ENCODE measurements around the gene LYRM2.

LYRM2 gene

DNA sequence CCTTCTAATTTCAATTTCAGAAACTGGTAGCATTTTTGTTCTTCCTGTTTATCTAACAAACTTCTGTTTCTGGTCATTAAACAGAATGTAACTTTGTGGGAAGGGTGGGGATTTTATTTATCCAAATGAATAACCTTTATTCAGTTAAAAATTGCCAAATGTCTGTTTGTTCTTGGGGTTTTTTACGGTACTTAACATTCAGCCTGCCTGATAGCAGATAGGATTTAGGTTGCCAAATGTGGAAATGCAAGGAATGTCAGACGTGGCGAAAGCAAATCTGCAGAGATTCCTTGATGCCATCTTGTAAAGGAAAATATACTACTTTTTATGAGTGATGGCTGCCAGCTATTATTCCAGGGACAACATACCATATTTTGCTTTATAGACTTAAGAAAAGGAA lies 95.7 kb downstream of the LYRM2 start:
- H3K4me3 ChIP-seq (ENCODE audit: low read depth, low read length): no peak overlapping the region
- TF ChIP-seq, protein P1, sequence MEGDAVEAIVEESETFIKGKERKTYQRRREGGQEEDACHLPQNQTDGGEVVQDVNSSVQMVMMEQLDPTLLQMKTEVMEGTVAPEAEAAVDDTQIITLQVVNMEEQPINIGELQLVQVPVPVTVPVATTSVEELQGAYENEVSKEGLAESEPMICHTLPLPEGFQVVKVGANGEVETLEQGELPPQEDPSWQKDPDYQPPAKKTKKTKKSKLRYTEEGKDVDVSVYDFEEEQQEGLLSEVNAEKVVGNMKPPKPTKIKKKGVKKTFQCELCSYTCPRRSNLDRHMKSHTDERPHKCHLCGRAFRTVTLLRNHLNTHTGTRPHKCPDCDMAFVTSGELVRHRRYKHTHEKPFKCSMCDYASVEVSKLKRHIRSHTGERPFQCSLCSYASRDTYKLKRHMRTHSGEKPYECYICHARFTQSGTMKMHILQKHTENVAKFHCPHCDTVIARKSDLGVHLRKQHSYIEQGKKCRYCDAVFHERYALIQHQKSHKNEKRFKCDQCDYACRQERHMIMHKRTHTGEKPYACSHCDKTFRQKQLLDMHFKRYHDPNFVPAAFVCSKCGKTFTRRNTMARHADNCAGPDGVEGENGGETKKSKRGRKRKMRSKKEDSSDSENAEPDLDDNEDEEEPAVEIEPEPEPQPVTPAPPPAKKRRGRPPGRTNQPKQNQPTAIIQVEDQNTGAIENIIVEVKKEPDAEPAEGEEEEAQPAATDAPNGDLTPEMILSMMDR (IDR thresholded peaks at IDR 0.05; ENCODE audit: low read depth, low read length, missing control alignments): no peak
- DNase-seq (ENCODE audit: low read depth): no peak

DNA sequence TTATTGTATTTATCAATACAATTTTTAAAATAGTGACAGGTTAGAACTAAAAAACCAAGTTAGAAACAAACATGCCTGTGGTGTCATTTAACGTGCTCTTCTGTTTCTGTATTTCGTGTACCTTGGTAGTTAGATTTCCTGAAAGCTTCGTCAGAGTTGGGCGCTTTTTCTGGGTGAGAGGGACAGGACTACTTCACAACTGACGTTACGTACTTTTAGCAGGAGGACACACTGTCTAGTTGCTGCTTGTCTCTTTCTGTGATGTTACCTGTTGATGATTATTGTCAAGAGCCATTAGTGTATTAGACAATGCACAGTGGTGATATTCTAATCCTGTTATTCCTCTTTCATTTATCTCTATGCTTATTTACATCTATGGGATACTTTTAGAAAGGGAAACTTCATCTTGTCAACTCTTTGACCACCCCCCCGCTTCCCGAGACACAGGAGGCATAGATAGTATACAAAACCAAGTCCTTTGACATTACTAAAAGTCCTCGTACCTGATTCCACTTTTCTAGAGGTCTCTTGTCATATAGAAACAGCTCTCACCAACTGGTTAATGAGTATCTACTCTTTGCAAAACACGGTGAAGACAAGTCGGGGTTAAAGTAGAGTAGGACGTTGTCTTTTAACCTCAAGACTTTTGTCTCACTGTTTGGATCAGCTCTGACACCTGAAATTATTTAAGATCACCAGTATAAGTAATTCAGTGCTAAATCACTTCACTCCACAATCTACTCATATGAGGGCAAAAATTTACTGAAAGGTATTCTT lies 96.3 kb downstream of the LYRM2 start:
- TF ChIP-seq, protein P1 (IDR thresholded peaks at IDR 0.05; ENCODE audit: low read depth, low read length, missing control alignments): no peak
- DNase-seq (ENCODE audit: low read depth): no peak
- no peak overlapping the region for H3K4me3 ChIP-seq (ENCODE audit: low read depth, low read length)

DNA sequence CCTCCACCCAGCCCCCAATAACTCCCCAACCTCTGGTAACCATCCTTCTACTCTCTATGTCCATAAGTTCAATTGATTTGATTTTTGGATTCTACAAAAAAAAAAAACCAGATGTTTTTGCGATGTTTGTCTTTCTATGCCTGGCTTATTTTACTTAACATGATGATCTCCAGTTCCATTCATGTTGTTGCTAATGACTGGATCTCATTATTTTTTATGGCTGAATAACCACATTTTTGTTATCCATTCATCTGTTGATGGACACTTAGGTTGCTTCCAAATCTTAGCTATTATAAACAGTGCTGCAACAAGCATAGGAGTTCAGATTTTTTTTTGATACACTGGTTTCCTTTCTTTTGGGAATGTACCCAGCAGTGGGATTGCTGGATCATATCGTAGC lies 98.8 kb downstream of the LYRM2 start:
- TF ChIP-seq, protein P1 (IDR thresholded peaks at IDR 0.05; ENCODE audit: low read depth, low read length, missing control alignments): no peak
- no peak for DNase-seq (ENCODE audit: low read depth)
- H3K4me3 ChIP-seq (ENCODE audit: low read depth, low read length): no peak overlapping the region

DNA sequence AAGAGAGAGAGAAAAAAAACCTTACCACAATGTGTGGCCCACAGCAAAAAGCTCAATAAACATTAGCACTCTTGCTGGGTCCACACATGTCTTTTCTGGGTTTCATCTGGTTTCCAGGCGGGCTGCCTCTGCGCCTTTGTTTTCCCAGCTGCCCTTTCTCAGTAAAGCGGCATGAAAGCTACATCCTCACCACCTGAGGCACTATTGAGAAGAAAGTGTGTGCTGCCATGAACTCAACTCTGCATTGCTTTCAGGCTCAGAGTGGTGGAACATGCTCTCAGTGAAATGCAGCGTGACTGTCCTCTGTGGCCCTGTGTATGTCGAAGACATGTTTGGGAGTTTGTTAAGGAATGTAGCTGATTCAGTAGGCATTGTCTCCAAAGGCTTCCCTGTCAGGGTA lies 102.3 kb downstream of the LYRM2 start:
- TF ChIP-seq, protein P1 (IDR thresholded peaks at IDR 0.05; ENCODE audit: low read depth, low read length, missing control alignments): no peak
- DNase-seq (ENCODE audit: low read depth): no peak
- no peak overlapping the region for H3K4me3 ChIP-seq (ENCODE audit: low read depth, low read length)

DNA sequence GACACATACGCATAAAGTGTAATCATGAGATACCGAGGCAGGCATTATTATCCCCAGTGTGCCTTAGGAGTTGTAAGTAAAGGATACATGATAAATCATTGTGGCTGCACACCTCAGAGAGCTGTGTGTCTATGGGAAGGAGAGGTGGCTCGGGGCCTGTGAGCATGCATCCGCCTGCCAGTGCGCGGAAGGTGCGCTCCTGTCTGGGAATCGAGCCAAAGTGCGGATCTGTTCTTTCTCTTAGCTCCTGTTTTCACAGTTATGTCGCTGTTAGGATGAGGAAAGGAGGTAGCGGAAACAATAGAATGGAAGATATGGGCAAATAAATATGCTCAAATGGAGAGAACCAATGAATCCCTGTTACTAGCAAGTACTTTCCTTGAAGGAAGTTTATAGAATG lies 107.6 kb downstream of the LYRM2 start:
- TF ChIP-seq, protein P1 (IDR thresholded peaks at IDR 0.05; ENCODE audit: low read depth, low read length, missing control alignments): no peak
- no peak overlapping the region for H3K4me3 ChIP-seq (ENCODE audit: low read depth, low read length)
- no peak for DNase-seq (ENCODE audit: low read depth)

GRCh38 chr6:89528866-89529265 lies 109.7 kb downstream of the LYRM2 start:
- no peak overlapping the region for H3K4me3 ChIP-seq (ENCODE audit: low read depth, low read length)
- TF ChIP-seq, protein P1 (IDR thresholded peaks at IDR 0.05; ENCODE audit: low read depth, low read length, missing control alignments): no peak
- no peak for DNase-seq (ENCODE audit: low read depth)

GRCh38 chr6:89527634-89528033 lies 110.9 kb downstream of the LYRM2 start:
- DNase-seq (ENCODE audit: low read depth): no peak
- TF ChIP-seq, protein P1 (IDR thresholded peaks at IDR 0.05; ENCODE audit: low read depth, low read length, missing control alignments): no peak
- H3K4me3 ChIP-seq (ENCODE audit: low read depth, low read length): no peak overlapping the region

Data from GM12864 (cell line).